Endothelial cell of umbilical vein (primary cell): ENCODE results near the gene SAMD9L. TPM values are rescaled to one million over a fixed set of nuclear protein-coding genes. Genes with fewer than 3 reads are reported as not detected.

Experiments
- BruUV-seq: library from RNA; stranded (reverse); fragments of 400-500 nt; replicated peaks from 2 replicates; lab custom pipeline; 2021; lab: Mats Ljungman, UMichigan
- CTCF ChIA-PET: fragments of 300-600, 350-600 bp; sonication (Branson Sonifier 250); formaldehyde crosslinking; loops from one replicate; lab custom pipeline; 2021; ENCODE audit warnings: antibody characterized with exemption, inconsistent platforms; lab: Charles Lee
- POLR2A ChIA-PET: fragments of 300-600, 350-600 bp; sonication (Branson Sonifier 250); formaldehyde crosslinking; loops from one replicate; lab custom pipeline; 2021; ENCODE audit warnings: antibody characterized with exemption, inconsistent platforms; lab: Charles Lee
- DNase-seq: peaks from one replicate; pipeline ENCODE4 v3.0.0-alpha.2; 2011; ENCODE audit warnings: low read depth, low spot score
- FAIRE-seq: peaks from 2 replicates; lab custom pipeline; 2011; peaks lifted over from hg19 to GRCh38; lab: Jason Lieb, UNC
- H2AFZ ChIP-seq: 2 replicates; pipeline ENCODE4 v1.6.0; 2012; ENCODE audit warnings: low read depth, low read length, control low read depth, inconsistent platforms
- H3K27ac ChIP-seq: 2 replicates; pipeline ENCODE4 v1.5.1; 2011; ENCODE audit warnings: low read depth, mild to moderate bottlenecking, control low read depth, low read length, moderate library complexity; ENCODE audit not compliant: insufficient read depth
- H3K27me3 ChIP-seq, 2 experiments: 2 replicates each; pipeline versions ENCODE4 v1.6.0 to v1.6.1; 2011; ENCODE audit warnings: low read length in 2 of 2, mixed read lengths in 1 of 2; ENCODE audit not compliant: control insufficient read depth in 2 of 2, insufficient read depth in 2 of 2
- H3K36me3 ChIP-seq, 2 experiments: 2 replicates in 1 of 2; 3 replicates in 1 of 2; pipeline ENCODE4 v1.5.1; 2011; ENCODE audit warnings: low read length in 2 of 2, mild to moderate bottlenecking in 1 of 2, moderate library complexity in 1 of 2; ENCODE audit not compliant: control insufficient read depth in 2 of 2, insufficient read depth in 2 of 2; ENCODE audit errors: extremely low read depth in 1 of 2
- H3K4me1 ChIP-seq: 3 replicates; pipeline ENCODE4 v1.5.1; 2011; ENCODE audit warnings: mild to moderate bottlenecking, low read length; ENCODE audit not compliant: control insufficient read depth, insufficient read depth; ENCODE audit errors: extremely low read depth
- H3K4me2 ChIP-seq: 2 replicates; pipeline ENCODE4 v1.6.1; 2011; ENCODE audit warnings: low read length, control low read depth, mixed read lengths; ENCODE audit not compliant: insufficient read depth
- H3K4me3 ChIP-seq, 3 experiments: fragments of 200-600 bp in 1 of 3; sonication (generic), shearing (Covaris generic) in 1 of 3; replicated peaks in 1 of 3; 2 replicates each; pipeline ENCODE4 v1.5.1; 2011 to 2016; ENCODE audit warnings: control low read depth in 3 of 3, low read length in 3 of 3, mild to moderate bottlenecking in 2 of 3, inconsistent platforms in 1 of 3, low read depth in 1 of 3, moderate library complexity in 1 of 3; ENCODE audit not compliant: insufficient read depth in 1 of 3
- H3K79me2 ChIP-seq: 2 replicates; pipeline ENCODE4 v1.6.0; 2012; ENCODE audit warnings: low read length, inconsistent platforms; ENCODE audit not compliant: control insufficient read depth, insufficient read depth
- H3K9ac ChIP-seq: replicated peaks from 2 replicates; pipeline ENCODE3; 2011; ENCODE audit warnings: low read length, control low read depth; ENCODE audit not compliant: insufficient read depth; ENCODE audit errors: extremely low read depth
- H3K9me1 ChIP-seq: replicated peaks from 3 replicates; pipeline ENCODE4 v1.6.0; 2011; ENCODE audit warnings: mild to moderate bottlenecking, low read length; ENCODE audit not compliant: control insufficient read depth, insufficient read depth; ENCODE audit errors: extremely low read depth
- H3K9me3 ChIP-seq: replicated peaks from 2 replicates; pipeline ENCODE4 v1.5.1; 2012; ENCODE audit warnings: low read length, inconsistent platforms; ENCODE audit not compliant: control insufficient read depth, insufficient read depth
- H4K20me1 ChIP-seq: replicated peaks from 2 replicates; pipeline ENCODE3; 2011; ENCODE audit warnings: mild to moderate bottlenecking, low read length; ENCODE audit not compliant: control insufficient read depth, insufficient read depth; ENCODE audit errors: extremely low read depth
- CTCF ChIP-seq, 2 donors: IDR thresholded peaks; 1 replicate in 1 of 2; 2 replicates in 1 of 2; pipeline ENCODE4 v1.5.1; 2011; ENCODE audit warnings: low read length in 2 of 2, mild to moderate bottlenecking in 2 of 2, moderate library complexity in 2 of 2, control low read depth in 1 of 2, inconsistent platforms in 1 of 2, low read depth in 1 of 2; ENCODE audit not compliant: insufficient read depth in 1 of 2; ENCODE audit errors: extremely low read depth in 1 of 2
- EZH2 ChIP-seq: IDR thresholded peaks from 2 replicates; pipeline ENCODE4 v1.6.1; 2012; ENCODE audit warnings: borderline replicate concordance, low read depth, mild to moderate bottlenecking, moderate library complexity, low read length, inconsistent platforms; ENCODE audit not compliant: severe bottlenecking
- FOS ChIP-seq: IDR thresholded peaks from 2 replicates; pipeline ENCODE4 v1.6.1; 2011; ENCODE audit warnings: mild to moderate bottlenecking, low read length, moderate library complexity, borderline replicate concordance; ENCODE audit not compliant: insufficient read depth
- GATA2 ChIP-seq: IDR thresholded peaks from 2 replicates; pipeline ENCODE4 v1.7.0; 2011; ENCODE audit warnings: low read depth, mild to moderate bottlenecking, moderate library complexity, mixed read lengths, low read length; ENCODE audit not compliant: insufficient read length, insufficient read depth
- JUN ChIP-seq: IDR thresholded peaks from 2 replicates; pipeline ENCODE4 v1.6.1; 2011; ENCODE audit warnings: borderline replicate concordance, low read depth; ENCODE audit not compliant: insufficient read length, insufficient read depth
- MYC ChIP-seq: IDR thresholded peaks from one replicate; pipeline ENCODE4 v1.6.1; 2011; ENCODE audit warnings: mild to moderate bottlenecking, low read depth, low read length
- POLR2A ChIP-seq: IDR thresholded peaks from 2 replicates; pipeline ENCODE4 v1.6.1; 2012; ENCODE audit warnings: low read depth, mild to moderate bottlenecking, control low read depth, low read length
- POLR2AphosphoS5 ChIP-seq: IDR thresholded peaks from 2 replicates; pipeline ENCODE4 v1.6.1; 2012; ENCODE audit warnings: low read depth, mild to moderate bottlenecking, control low read depth, low read length, moderate library complexity; ENCODE audit not compliant: insufficient read depth
- dilution Hi-C: fragments of 300-500 bp; cut with MboI; formaldehyde crosslinking; loops from one replicate; pipeline ENCODE4 v1.15.0; 2019; ENCODE audit warnings: low sequenced_read_pairs; ENCODE audit not compliant: extremely low pct_ligation_motif_present
- intact Hi-C: fragments of 100-400 bp; cut with micrococcal nuclease; formaldehyde crosslinking; loops from one replicate; pipeline ENCODE4 v1.10.0; 2022
- polyA plus RNA-seq, 4 experiments: library from polyadenylated mRNA; depleted of rRNA in 3 of 4; stranded (reverse) in 3 of 4; unstranded in 1 of 4; fragments of >200 nt; gene quantifications; 2 replicates each; pipeline versions ENCODE4 v1.2.1 to v1.2.3, GENCODE V29; 2011 to 2012; ENCODE audit warnings: missing spikeins in 1 of 4
- total RNA-seq: library from RNA; stranded (reverse); gene quantifications from 2 replicates; pipeline ENCODE4 v1.2.3, GENCODE V29; 2021
- TF ChIP-seq, protein P1 (sequence below): IDR thresholded peaks from 2 replicates; pipeline ENCODE4 v1.6.1; 2011; ENCODE audit not compliant: insufficient read depth, insufficient read length

The SAMD9L gene
- total and polyA plus RNA-seq, 2 donors (not counting 3 experiments of a cell fraction or from before 2014, with no cell fraction given), result 2.7 to 14.9 TPM

DNA sequence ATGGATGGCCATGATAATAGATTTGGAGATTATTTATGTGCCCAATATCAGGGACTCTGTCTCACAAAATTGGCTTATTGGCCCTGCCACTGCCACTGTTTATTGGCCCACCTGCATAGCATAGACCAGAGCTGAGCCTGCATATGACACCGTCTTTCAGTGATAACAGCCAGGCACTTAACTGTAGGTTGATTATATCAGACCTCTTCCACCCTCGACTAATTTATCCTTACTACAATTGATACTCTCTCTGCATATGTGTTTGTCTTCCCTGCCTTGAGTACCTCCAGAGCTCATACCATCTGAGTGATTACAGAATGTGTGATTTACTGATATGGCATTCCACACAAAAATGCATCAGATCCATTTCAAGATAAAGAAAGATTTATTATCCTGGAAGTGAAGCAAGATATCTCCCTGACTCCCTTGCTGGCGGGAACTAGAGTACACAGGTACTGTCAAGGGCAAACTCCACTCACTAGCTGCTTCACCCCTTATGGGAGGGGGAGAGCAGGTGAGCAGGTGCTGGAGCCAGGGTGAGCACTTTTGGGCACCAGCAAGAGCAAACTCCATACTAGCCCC lies 13.1 kb upstream of the SAMD9L start:
- H3K27me3 ChIP-seq, result peaks cover 0 to 5% of the 10 kb centered on the region in 2 experiments
- no peak overlapping the region for H3K4me3 ChIP-seq
- FAIRE-seq (no peak), DNase-seq (no peak)
- no peak overlapping the region for H3K4me2 ChIP-seq
- TF ChIP-seq EZH2 (no peak), MYC (no peak), GATA2 (no peak), CTCF (IDR thresholded peaks at IDR 0.05; ENCODE audit: extremely low read depth in 1 of 2, insufficient read depth in 1 of 2, low read depth in 1 of 2, low read length in 2 of 2) (no peak), FOS (no peak), POLR2A (no peak), JUN (no peak), POLR2AphosphoS5 (no peak)
- TF ChIP-seq, protein P1, sequence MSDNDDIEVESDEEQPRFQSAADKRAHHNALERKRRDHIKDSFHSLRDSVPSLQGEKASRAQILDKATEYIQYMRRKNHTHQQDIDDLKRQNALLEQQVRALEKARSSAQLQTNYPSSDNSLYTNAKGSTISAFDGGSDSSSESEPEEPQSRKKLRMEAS, result no peak
- H3K9ac ChIP-seq, result no peak overlapping the region
- POLR2A ChIA-PET, result no interaction called here
- no peaks in the 10 kb centered on the region for H3K9me1 ChIP-seq
- intact Hi-C loops, result no loop called here
- H3K79me2 ChIP-seq, result no peaks in the 10 kb centered on the region
- H2AFZ ChIP-seq, result no peak overlapping the region
- H4K20me1 ChIP-seq, result no peaks in the 10 kb centered on the region
- BruUV-seq, result no TSS peak
- no peak overlapping the region for H3K27ac ChIP-seq
- dilution Hi-C loops, result no loop called here
- CTCF ChIA-PET, result no interaction called here
- H3K36me3 ChIP-seq, result no peaks in the 10 kb centered on the region
- no peaks in the 10 kb centered on the region for H3K9me3 ChIP-seq
- no peaks in the 10 kb centered on the region for H3K4me1 ChIP-seq
